Activated CD4-positive, alpha-beta T cell treated with anti-CD3 and anti-CD28 coated beads, Interleukin-2, amount 50 U/mL, for 48 hours (primary cell): Measurements from ENCODE around the gene AOPEP.
"Not testable (repeated sequence)": the region's sequence is repeated elsewhere in the genome, so short reads cannot be mapped to it uniquely, and the experiment has no call there.

Experiments
- DNase-seq, 2 experiments: peaks; one replicate each; pipeline ENCODE4 v3.0.0-alpha.2; 2020

AOPEP gene

GRCh38 chr9:94921656-94922055 lies 195.2 kb downstream of the AOPEP start:
- no peak for DNase-seq

GRCh38 chr9:94922098-94922607 lies 195.7 kb downstream of the AOPEP start:
- no peak for DNase-seq

GRCh38 chr9:94922691-94923107 lies 196.2 kb downstream of the AOPEP start:
- no peak for DNase-seq

GRCh38 chr9:94923326-94924089 lies 197.0 kb downstream of the AOPEP start:
- no peak for DNase-seq

- no peak for DNase-seq
Measured at GRCh38 chr9:94925751-94926430, 199.4 kb downstream of the AOPEP start.

- no peak for DNase-seq
Measured at GRCh38 chr9:94926431-94926800, 199.9 kb downstream of the AOPEP start.

GRCh38 chr9:94927048-94927761 lies 200.7 kb downstream of the AOPEP start:
- DNase-seq: no peak

- no peak for DNase-seq
Measured at GRCh38 chr9:94927762-94928670, 201.5 kb downstream of the AOPEP start.

GRCh38 chr9:94928691-94929368 lies 202.3 kb downstream of the AOPEP start:
- no peak for DNase-seq

GRCh38 chr9:94929369-94929756 lies 202.9 kb downstream of the AOPEP start:
- DNase-seq: no peak

GRCh38 chr9:94931036-94931633 lies 204.6 kb downstream of the AOPEP start:
- no peak for DNase-seq

- no peak for DNase-seq
Measured at GRCh38 chr9:94931740-94932139, 205.2 kb downstream of the AOPEP start.

GRCh38 chr9:94932652-94933510 lies 206.4 kb downstream of the AOPEP start:
- no peak for DNase-seq

- DNase-seq: no peak
Measured at GRCh38 chr9:94933511-94933828, 207.0 kb downstream of the AOPEP start.

GRCh38 chr9:94934816-94935328 lies 208.4 kb downstream of the AOPEP start:
- no peak for DNase-seq

- DNase-seq: no peak
Measured at GRCh38 chr9:94935396-94935795, 208.9 kb downstream of the AOPEP start.

GRCh38 chr9:94936419-94936818 lies 209.9 kb downstream of the AOPEP start:
- DNase-seq: no peak

GRCh38 chr9:94937214-94937903 lies 210.9 kb downstream of the AOPEP start:
- DNase-seq: no peak

- no peak for DNase-seq
Measured at GRCh38 chr9:94938384-94938783, 211.9 kb downstream of the AOPEP start.

GRCh38 chr9:94940296-94940695 lies 213.8 kb downstream of the AOPEP start:
- not testable (repeated sequence) for DNase-seq
